Epithelial cell of esophagus (primary cell): Measurements from ENCODE around the gene ZNF425.
A peak's percentile ranks its signal among the peaks of the same experiment; 100 is the strongest.
"Not testable (repeated sequence)": the region's sequence is repeated elsewhere in the genome, so short reads cannot be mapped to it uniquely, and the experiment has no call there.

Source experiments
- DNase-seq: peaks from one replicate; pipeline ENCODE4 v3.0.0; 2010; ENCODE audit warnings: low read depth
- H3K4me3 ChIP-seq: 2 replicates; pipeline ENCODE4 v1.5.1; 2011; ENCODE audit warnings: mild to moderate bottlenecking, low read length, control low read depth
- CTCF ChIP-seq: IDR thresholded peaks from 2 replicates; pipeline ENCODE4 v1.5.1; 2011; ENCODE audit warnings: low read depth, mild to moderate bottlenecking, low read length, control low read depth, inconsistent platforms; ENCODE audit not compliant: insufficient read depth; ENCODE audit errors: missing control alignments

Gene ZNF425

GRCh38 chr7:149063476-149063875, 62.6 kb downstream of the ZNF425 start:
- no peak for TF ChIP-seq CTCF
- H3K4me3 ChIP-seq = no peak overlapping the region
- DNase-seq = no peak

GRCh38 chr7:149062217-149062899, 63.8 kb downstream of the ZNF425 start:
- H3K4me3 ChIP-seq, DNase-seq: not testable (repeated sequence)

GRCh38 chr7:149060156-149060555, 66.0 kb downstream of the ZNF425 start:
- peak; percentile 10 for DNase-seq
- TF ChIP-seq CTCF = no peak
- no peak overlapping the region for H3K4me3 ChIP-seq

- no peak for TF ChIP-seq CTCF
- no peak for DNase-seq
Measured at GRCh38 chr7:149053885-149054284, 72.2 kb downstream of the ZNF425 start.

GRCh38 chr7:149053384-149053783, 72.7 kb downstream of the ZNF425 start:
- no peak for TF ChIP-seq CTCF
- no peak overlapping the region for H3K4me3 ChIP-seq
- DNase-seq = no peak

More at GRCh38 chr7:149053885-149054284, 72.2 kb downstream of the ZNF425 start:
- no peak overlapping the region for H3K4me3 ChIP-seq
